ENCODE results near the gene IRGC.

DNA sequence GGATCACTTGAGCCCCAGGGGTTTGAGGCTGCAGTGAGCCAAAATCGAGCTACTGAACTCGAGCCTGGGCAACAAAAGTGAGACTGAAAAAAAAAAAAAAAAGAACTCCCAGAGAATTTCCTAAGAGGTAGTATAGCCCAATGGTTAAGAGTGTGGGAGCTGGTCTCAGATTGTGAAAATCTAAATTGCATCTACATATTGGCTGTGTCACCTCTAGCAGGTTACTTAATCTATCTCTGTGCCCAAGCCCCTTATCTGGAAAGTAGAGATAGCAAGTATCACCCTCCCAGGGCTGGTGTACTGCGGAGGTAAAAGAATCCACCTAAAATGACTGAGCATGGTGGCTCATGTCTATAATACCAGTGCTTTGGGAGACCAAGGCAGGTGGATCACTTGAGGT lies 42.2 kb upstream of the IRGC start:
- TF ChIP-seq, protein P1, sequence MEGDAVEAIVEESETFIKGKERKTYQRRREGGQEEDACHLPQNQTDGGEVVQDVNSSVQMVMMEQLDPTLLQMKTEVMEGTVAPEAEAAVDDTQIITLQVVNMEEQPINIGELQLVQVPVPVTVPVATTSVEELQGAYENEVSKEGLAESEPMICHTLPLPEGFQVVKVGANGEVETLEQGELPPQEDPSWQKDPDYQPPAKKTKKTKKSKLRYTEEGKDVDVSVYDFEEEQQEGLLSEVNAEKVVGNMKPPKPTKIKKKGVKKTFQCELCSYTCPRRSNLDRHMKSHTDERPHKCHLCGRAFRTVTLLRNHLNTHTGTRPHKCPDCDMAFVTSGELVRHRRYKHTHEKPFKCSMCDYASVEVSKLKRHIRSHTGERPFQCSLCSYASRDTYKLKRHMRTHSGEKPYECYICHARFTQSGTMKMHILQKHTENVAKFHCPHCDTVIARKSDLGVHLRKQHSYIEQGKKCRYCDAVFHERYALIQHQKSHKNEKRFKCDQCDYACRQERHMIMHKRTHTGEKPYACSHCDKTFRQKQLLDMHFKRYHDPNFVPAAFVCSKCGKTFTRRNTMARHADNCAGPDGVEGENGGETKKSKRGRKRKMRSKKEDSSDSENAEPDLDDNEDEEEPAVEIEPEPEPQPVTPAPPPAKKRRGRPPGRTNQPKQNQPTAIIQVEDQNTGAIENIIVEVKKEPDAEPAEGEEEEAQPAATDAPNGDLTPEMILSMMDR (IDR thresholded peaks at IDR 0.05): no peak
- TF ChIP-seq POLR2A (IDR thresholded peaks at IDR 0.05): no peak
- no peak for TF ChIP-seq EP300 (IDR thresholded peaks at IDR 0.05)
